Measurements from ENCODE around the gene FOCAD. TPM values are rescaled to one million over a fixed set of nuclear protein-coding genes. Genes with fewer than 3 reads are reported as not detected.
A peak's percentile ranks its signal among the peaks of the same experiment; 100 is the strongest.

FOCAD gene, protein sequence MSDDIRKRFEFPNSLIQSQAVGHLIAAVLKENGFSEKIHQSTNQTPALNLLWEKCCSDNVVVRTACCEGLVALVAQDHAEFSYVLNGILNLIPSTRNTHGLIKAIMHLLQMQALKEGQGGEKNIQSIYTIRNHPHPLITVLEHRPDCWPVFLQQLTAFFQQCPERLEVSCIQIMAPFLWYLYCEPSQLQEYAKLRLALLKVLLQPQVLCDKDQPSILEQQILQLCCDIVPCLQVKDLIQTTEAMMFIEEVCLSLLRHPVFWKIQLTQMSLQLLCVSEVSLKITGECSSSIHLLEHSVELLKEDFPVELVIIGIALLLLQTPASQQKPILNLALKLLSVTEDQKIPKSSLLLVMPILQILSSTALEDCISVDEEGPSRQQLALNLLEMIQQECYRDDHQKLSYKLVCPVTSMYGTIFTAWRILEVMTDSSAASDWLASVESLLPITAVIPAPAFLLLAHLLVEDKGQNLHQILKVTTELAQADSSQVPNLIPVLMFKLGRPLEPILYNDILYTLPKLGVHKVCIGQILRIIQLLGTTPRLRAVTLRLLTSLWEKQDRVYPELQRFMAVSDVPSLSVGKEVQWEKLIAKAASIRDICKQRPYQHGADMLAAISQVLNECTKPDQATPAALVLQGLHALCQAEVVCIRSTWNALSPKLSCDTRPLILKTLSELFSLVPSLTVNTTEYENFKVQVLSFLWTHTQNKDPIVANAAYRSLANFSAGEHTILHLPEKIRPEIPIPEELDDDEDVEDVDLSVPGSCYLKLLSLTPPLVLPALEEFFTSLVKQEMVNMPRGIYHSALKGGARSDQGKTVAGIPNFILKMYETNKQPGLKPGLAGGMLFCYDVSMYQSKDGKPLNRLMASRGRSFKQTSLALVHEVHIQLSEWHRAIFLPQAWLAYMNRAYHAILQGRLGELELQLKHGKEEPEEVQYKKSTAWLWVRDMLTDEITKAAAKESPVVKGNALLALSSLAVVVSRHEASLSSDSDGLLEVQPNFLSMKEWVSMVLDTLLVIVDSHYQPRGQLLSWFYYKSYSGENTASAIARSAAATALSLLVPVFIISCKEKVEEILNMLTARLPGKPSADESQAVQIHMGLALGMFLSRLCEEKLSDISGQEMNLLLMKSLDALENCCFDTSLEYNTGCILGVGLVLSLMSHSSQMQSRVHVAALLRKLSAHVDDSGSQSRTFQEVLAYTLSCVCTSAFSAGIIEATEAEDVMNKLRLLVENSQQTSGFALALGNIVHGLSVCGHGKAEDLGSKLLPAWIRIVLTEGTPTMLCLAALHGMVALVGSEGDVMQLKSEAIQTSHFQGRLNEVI (N-terminal part only)
- total RNA-seq = 10 to 100 TPM; 32.5 to 34.3 TPM

DNA sequence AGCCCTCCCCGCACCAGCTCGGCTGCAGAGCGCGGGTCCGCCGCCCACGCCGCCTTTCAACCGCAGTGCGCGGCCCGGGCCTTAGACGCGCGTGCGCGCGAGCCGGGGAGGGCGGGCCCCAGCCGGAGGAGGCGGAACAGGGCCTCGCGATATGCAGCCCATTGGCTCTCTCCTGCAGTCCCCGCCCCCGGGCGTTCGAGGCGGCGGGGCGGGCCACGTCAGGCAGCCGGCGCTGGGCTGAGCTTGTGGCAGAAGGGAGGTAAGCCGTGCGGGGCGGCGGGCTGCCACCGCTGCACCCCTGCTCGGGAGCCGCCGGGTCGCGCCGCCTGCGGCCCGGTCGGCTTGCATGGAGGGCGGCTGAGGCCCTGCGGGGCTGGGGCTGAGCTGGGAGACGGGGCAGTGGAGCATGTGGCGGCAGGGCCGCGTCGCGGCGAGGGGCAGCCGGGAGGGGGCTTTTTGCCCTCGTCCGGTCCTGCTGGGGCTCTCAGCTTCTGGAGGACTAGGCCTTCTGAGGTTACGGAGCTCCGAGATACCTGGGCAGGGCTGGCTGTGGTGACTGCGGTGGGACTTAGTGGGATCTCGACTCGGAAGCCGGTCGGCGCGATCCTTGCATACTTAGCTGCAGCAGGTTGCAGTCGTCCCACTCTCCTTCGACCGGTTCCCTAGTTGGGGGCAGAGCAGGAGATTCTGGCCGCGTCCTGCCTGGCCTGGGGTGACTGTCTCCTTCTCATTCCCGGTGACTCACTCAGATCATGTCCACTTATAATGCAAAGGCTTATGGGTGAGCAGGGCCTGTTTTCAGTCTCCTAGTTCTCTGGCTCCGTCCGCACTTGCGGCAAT lies at the start of gene FOCAD:
TSS of gene FOCAD (plus strand) at position 225 of the 840 bp plus-strand sequence. CDS start 31,095 bp downstream, outside the sequence.
- ATAC-seq (peak; percentile 98), DNase-seq (peak; percentile 97)
- intact Hi-C loops (cut with DNase I, micrococcal nuclease) = loop anchor here (1.0 to 5.0 kb wide), 10 partner anchors 62 to 1637 kb away; partner anchors contain the start of genes MLLT3 (in 2 of the 2), HACD4 (in 1 of the 2) and RRAGA (in 1 of the 2)
- ChIA-PET POLR2A (interaction anchor here (0.6 to 2.3 kb wide), 7 partner anchors 25 to 685 kb away, joined by 3 to 26 read pairs (median 3); partner anchors contain the start of gene MLLT3), CTCF (interaction anchor here (0.7 to 2.4 kb wide), 4 partner anchors 58 to 257 kb away, joined by 3 to 24 read pairs (median 4); partner anchors contain the start of gene MLLT3)
- H3K4me1 Mint-ChIP-seq = peaks cover 27% of the 10 kb centered on the region
- no peaks in the 10 kb centered on the region for H3K27me3 Mint-ChIP-seq
- H3K27ac Mint-ChIP-seq = peak within 1 kb of the TSS; percentile 75
- H3K4me3 Mint-ChIP-seq = peak within 1 kb of the TSS; percentile 86
- no peaks in the 10 kb centered on the region for H3K9me3 Mint-ChIP-seq (ENCODE audit: low read depth)
- no peaks in the 10 kb centered on the region for H3K36me3 Mint-ChIP-seq (ENCODE audit: low read depth)

DNA sequence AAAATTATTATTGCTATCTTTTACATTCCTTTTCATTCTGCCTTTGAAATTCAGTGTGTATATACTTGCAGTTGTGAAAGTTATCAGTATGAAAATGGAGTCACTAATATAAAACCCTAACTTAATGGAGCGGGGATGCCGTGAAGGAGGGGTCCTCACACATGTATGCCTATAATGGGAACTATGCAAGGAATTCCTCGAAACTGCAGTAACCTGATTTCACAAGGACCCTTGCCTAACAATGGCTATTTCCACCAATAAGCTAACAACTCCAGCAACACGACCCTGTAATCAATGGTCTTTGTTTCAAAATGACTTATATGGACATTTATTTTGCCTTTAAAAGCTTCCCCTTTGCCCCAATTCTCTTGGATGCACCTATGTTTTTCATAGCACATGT lies 49.2 kb upstream of the FOCAD start:
- ATAC-seq (no peak), DNase-seq (no peak)
- intact Hi-C loops (cut with DNase I, micrococcal nuclease) = no loop called here
- H3K9me3 Mint-ChIP-seq (ENCODE audit: low read depth) = no peaks in the 10 kb centered on the region
- H3K4me3 Mint-ChIP-seq = no peak overlapping the region
- H3K36me3 Mint-ChIP-seq (ENCODE audit: low read depth) = no peaks in the 10 kb centered on the region
- peaks cover 2% of the 10 kb centered on the region for H3K4me1 Mint-ChIP-seq
- CTCF ChIA-PET = interaction anchor here (3.7 kb wide), 1 partner anchor 9 kb away, joined by 23 read pairs; no protein-coding TSS in a partner anchor
- H3K27ac Mint-ChIP-seq = no peak overlapping the region
- POLR2A ChIA-PET = no interaction called here
- H3K27me3 Mint-ChIP-seq = peaks cover 9% of the 10 kb centered on the region

DNA sequence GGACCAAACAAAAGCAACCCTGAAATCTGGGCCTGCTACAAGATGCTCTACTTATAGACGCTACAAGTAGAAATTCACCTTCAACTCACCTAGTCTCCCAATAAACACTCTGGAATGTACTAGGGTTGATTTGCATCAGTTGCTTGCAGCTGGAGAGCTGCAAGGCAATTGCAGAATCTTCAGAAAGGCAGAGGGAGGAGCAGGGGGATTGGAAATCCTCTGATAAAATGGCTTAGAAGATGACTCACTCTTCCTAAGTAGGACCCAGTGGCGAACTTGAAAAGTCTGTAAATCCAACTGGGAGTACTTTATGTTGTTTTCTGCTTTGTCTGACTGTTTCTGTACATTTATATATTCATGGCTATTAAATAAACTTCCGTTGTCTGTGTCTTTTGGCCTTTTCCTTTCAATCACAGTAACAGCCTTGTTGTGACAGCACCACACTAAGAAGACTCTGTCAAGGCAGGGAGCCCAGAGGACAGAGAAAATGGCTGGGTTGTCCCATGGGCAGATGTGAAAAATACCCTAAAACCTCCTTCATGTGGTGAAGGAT lies 47.1 kb upstream of the FOCAD start:
- CTCF ChIA-PET = interaction anchor here (3.7 kb wide), 1 partner anchor 11 kb away, joined by 23 read pairs; no protein-coding TSS in a partner anchor
- peaks cover 12% of the 10 kb centered on the region for H3K4me1 Mint-ChIP-seq
- intact Hi-C loops (cut with DNase I, micrococcal nuclease) = no loop called here
- H3K4me3 Mint-ChIP-seq = no peak overlapping the region
- no peaks in the 10 kb centered on the region for H3K36me3 Mint-ChIP-seq (ENCODE audit: low read depth)
- H3K27ac Mint-ChIP-seq = no peak overlapping the region
- ATAC-seq (no peak), DNase-seq (no peak)
- H3K27me3 Mint-ChIP-seq = peaks cover 10% of the 10 kb centered on the region
- POLR2A ChIA-PET = no interaction called here
- no peaks in the 10 kb centered on the region for H3K9me3 Mint-ChIP-seq (ENCODE audit: low read depth)

- ATAC-seq (peak; percentile 96), DNase-seq (peak; percentile 87)
- H3K4me3 Mint-ChIP-seq = peak overlapping the region; percentile 12
- CTCF ChIA-PET = interaction anchor here (0.9 to 2.0 kb wide), 6 partner anchors 8 to 181 kb away, joined by 3 to 9 read pairs (median 5); partner anchors contain the start of gene MLLT3
- intact Hi-C loops (cut with DNase I, micrococcal nuclease) = loop anchor here in 1 of 2 experiments (5.0 kb wide), 1 partner anchor 77 kb away; no protein-coding TSS in a partner anchor
- peaks cover 14% of the 10 kb centered on the region for H3K27me3 Mint-ChIP-seq
- no peaks in the 10 kb centered on the region for H3K9me3 Mint-ChIP-seq (ENCODE audit: low read depth)
- POLR2A ChIA-PET = no interaction called here
- H3K27ac Mint-ChIP-seq = peak overlapping the region; percentile 52
- H3K36me3 Mint-ChIP-seq (ENCODE audit: low read depth) = no peaks in the 10 kb centered on the region
- peaks cover 15% of the 10 kb centered on the region for H3K4me1 Mint-ChIP-seq
Measured at GRCh38 chr9:20640331-20641187, 43.5 kb upstream of the FOCAD start.

GRCh38 chr9:20642045-20642444 lies 42.0 kb upstream of the FOCAD start:
- Mint-ChIP-seq H3K36me3 (ENCODE audit: low read depth) (no peaks in the 10 kb centered on the region), H3K9me3 (ENCODE audit: low read depth) (no peaks in the 10 kb centered on the region), H3K27ac (peak overlapping the region; percentile 3), H3K4me1 (peaks cover 15% of the 10 kb centered on the region), H3K27me3 (peaks cover 14% of the 10 kb centered on the region), H3K4me3 (no peak overlapping the region)
- no peak for ATAC-seq
- POLR2A ChIA-PET = no interaction called here
- intact Hi-C loops (cut with DNase I, micrococcal nuclease) = loop anchor here in 1 of 2 experiments (5.0 kb wide), 1 partner anchor 75 kb away; no protein-coding TSS in a partner anchor
- CTCF ChIA-PET = interaction anchor here (0.6 to 1.4 kb wide), 2 partner anchors 17 to 217 kb away, joined by 3 to 6 read pairs; no protein-coding TSS in a partner anchor
- DNase-seq = no peak

DNA sequence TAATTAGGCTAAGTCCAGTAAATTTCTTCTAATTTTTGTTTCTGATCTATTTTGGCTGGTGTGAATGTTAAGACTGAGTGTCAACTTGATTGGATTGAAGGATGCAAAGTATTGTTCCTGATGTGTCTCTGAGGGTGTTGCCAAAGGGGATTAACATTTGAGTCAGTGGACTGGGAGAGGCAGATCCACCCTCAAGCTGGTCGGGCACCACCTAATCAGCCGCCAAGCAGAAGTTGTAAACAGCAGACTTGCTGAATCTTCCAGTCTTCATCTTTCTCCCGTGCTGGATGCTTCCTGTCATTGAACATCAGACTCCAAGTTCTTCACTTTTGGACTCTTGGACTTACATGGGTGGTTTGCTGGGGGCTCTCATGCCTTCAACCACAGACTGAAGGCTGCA lies 40.4 kb upstream of the FOCAD start:
- no peak for ATAC-seq
- H3K36me3 Mint-ChIP-seq (ENCODE audit: low read depth) = no peaks in the 10 kb centered on the region
- DNase-seq = no peak
- H3K9me3 Mint-ChIP-seq (ENCODE audit: low read depth) = no peaks in the 10 kb centered on the region
- intact Hi-C loops (cut with DNase I, micrococcal nuclease) = loop anchor here in 1 of 2 experiments (5.0 kb wide), 1 partner anchor 74 kb away; no protein-coding TSS in a partner anchor
- ChIA-PET POLR2A (no interaction called here), CTCF (no interaction called here)
- H3K27me3 Mint-ChIP-seq = peaks cover 9% of the 10 kb centered on the region
- H3K4me1 Mint-ChIP-seq = peaks cover 15% of the 10 kb centered on the region
- no peak overlapping the region for H3K27ac Mint-ChIP-seq
- no peak overlapping the region for H3K4me3 Mint-ChIP-seq

DNA sequence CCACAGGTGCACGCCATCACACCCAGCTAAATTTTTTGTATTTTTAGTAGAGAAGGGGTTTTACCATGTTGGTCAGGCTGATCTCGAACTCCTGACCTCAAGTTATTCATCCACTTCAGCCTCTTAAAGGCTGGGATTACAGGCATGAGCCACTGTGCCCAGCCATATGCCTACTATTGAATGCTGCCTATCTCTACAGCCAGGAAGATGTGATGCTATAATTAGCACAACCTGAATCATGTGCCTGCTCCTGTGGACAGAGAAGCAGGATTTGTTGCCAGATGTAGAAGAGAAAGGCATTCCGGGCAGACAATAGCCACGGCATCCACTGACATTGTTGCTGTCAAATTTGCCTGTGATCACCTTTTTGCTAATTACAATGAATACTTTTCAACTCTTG lies 37.4 kb upstream of the FOCAD start:
- intact Hi-C loops (cut with DNase I, micrococcal nuclease) = no loop called here
- ChIA-PET POLR2A (no interaction called here), CTCF (no interaction called here)
- Mint-ChIP-seq H3K27me3 (peaks cover 7% of the 10 kb centered on the region), H3K9me3 (ENCODE audit: low read depth) (no peaks in the 10 kb centered on the region), H3K27ac (no peak overlapping the region), H3K36me3 (ENCODE audit: low read depth) (no peaks in the 10 kb centered on the region), H3K4me3 (no peak overlapping the region), H3K4me1 (peaks cover 3% of the 10 kb centered on the region)
- no peak for DNase-seq
- no peak for ATAC-seq

GRCh38 chr9:20649381-20649780 lies 34.7 kb upstream of the FOCAD start:
- POLR2A ChIA-PET = no interaction called here
- intact Hi-C loops (cut with DNase I, micrococcal nuclease) = no loop called here
- CTCF ChIA-PET = interaction anchor here (1.3 to 1.7 kb wide), 2 partner anchors 10 to 25 kb away, joined by 6 to 7 read pairs; no protein-coding TSS in a partner anchor

DNA sequence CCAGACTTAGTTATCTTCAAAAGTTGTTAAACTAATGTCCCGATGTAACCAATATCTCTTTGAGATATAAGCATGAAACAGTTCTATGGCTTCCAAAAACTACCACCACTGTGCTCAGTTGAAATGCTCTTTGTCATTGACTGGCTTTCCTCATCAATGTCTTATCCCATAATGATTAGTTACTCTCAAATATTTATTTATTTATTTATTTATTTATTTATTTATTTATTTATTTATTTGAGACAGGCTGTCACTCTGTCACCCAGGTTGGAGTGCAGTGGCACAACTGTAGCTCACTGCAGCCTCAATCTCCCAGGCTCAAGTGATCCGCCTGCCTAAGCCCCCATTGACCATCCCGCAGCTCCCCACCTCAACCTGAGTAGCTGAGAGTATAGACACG lies 33.7 kb upstream of the FOCAD start:
- intact Hi-C loops (cut with DNase I, micrococcal nuclease) = no loop called here
- Mint-ChIP-seq H3K36me3 (ENCODE audit: low read depth) (no peaks in the 10 kb centered on the region), H3K4me1 (no peaks in the 10 kb centered on the region), H3K27me3 (peaks cover 2% of the 10 kb centered on the region), H3K9me3 (ENCODE audit: low read depth) (no peaks in the 10 kb centered on the region), H3K27ac (no peak overlapping the region), H3K4me3 (no peak overlapping the region)
- ATAC-seq (no peak), DNase-seq (no peak)
- POLR2A ChIA-PET = no interaction called here
- CTCF ChIA-PET = interaction anchor here (0.6 kb wide), 1 partner anchor 171 kb away, joined by 3 read pairs; no protein-coding TSS in a partner anchor

More at GRCh38 chr9:20649381-20649780, 34.7 kb upstream of the FOCAD start:
- no peak overlapping the region for H3K27ac Mint-ChIP-seq
- peaks cover 2% of the 10 kb centered on the region for H3K27me3 Mint-ChIP-seq
- H3K36me3 Mint-ChIP-seq (ENCODE audit: low read depth) = no peaks in the 10 kb centered on the region
- ATAC-seq (no peak), DNase-seq (no peak)
- H3K9me3 Mint-ChIP-seq (ENCODE audit: low read depth) = no peaks in the 10 kb centered on the region
- no peaks in the 10 kb centered on the region for H3K4me1 Mint-ChIP-seq
- H3K4me3 Mint-ChIP-seq = no peak overlapping the region
